Mesodermal cell (in vitro differentiated cells): ENCODE data around the gene CMTR1.

ENCODE experiments used
- H3K27ac ChIP-seq: 2 replicates; pipeline ENCODE4 v1.7.0; 2013; ENCODE audit warnings: mild to moderate bottlenecking, low read depth, low read length, moderate library complexity; ENCODE audit not compliant: severe bottlenecking
- H3K36me3 ChIP-seq: 2 replicates; pipeline ENCODE4 v1.7.1; 2013; ENCODE audit warnings: mild to moderate bottlenecking, low read length, moderate library complexity; ENCODE audit not compliant: control insufficient read depth, insufficient read depth
- H3K4me1 ChIP-seq: one replicate; pipeline ENCODE4 v1.7.1; 2013; ENCODE audit warnings: mild to moderate bottlenecking, low read length; ENCODE audit not compliant: insufficient read depth, control insufficient read depth, poor library complexity, severe bottlenecking
- H3K4me3 ChIP-seq: 2 replicates; pipeline ENCODE4 v1.7.0; 2013; ENCODE audit warnings: low read length, control low read depth, mild to moderate bottlenecking; ENCODE audit not compliant: insufficient read depth, poor library complexity, severe bottlenecking; ENCODE audit errors: extremely low read depth
- H3K9me3 ChIP-seq: 2 replicates; pipeline ENCODE4 v1.7.1; 2013; ENCODE audit warnings: mild to moderate bottlenecking, low read length, moderate library complexity; ENCODE audit not compliant: control insufficient read depth
- WGBS, 2 experiments: methylation state at CpG; one replicate each; pipeline ENCODE4 v1.1.5; 2013; ENCODE audit warnings: missing lambda C conversion rate in 2 of 2; ENCODE audit not compliant: insufficient coverage in 2 of 2; 5-methylcytosine and 5-hydroxymethylcytosine counted together

Gene CMTR1

DNA sequence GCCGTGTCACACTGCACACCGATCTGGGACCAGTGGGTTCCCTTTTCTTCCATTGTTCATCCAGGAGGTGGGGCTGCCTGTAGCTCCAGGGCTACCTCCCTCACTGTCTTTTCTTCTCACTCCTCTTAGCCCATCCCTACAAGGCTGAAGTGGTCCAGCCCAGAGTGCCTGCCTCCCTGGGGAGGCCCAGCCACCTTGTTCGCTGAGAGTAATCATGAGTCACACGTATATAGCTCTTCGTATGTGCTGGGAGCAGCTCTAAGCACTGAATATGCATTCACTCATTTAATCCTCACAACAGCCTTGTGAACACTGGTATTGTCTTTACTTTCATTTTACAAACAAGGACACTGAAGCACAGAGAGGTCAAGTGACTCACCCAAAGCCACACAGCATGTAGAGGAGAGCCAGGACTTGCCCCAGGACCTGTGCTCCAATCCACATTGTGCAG is 81.3 kb downstream of the CMTR1 start:
- no peaks in the 10 kb centered on the region for H3K36me3 ChIP-seq
- H3K9me3 ChIP-seq = no peaks in the 10 kb centered on the region
- no peak overlapping the region for H3K4me3 ChIP-seq
- peaks cover 20% of the 10 kb centered on the region for H3K4me1 ChIP-seq
- 59 to 70% methylated on average over 5 of the region's 5 CpGs for WGBS, 2 experiments
- H3K27ac ChIP-seq = no peak overlapping the region

GRCh38 chr6:37514837-37515236 is 81.8 kb downstream of the CMTR1 start:
- WGBS, 2 experiments = 80 to 87% methylated on average over 3 to 7 of the region's 7 CpGs
- no peak overlapping the region for H3K27ac ChIP-seq
- H3K4me3 ChIP-seq = no peak overlapping the region
- H3K36me3 ChIP-seq = no peaks in the 10 kb centered on the region
- H3K9me3 ChIP-seq = no peaks in the 10 kb centered on the region
- H3K4me1 ChIP-seq = peaks cover 20% of the 10 kb centered on the region

DNA sequence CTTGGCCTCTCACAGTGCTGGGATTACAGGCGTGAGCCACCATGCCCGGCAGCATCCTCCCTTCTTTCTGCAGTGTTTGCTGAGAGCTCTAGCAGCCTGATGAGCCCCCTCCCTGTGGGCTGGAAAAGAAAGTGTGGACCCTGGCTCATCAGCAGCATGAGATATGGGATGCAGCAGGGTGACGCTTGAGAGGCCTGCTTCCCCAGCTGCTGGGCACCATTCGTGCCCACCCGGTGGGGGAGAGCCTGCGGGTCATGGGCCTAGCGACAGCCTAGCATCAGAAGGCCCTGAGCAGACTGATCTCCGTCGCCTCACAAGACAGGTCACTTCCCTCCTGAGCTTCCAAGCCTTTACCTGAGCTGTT is 82.7 kb downstream of the CMTR1 start:
- Histone ChIP-seq H3K9me3 (no peaks in the 10 kb centered on the region), H3K4me3 (no peak overlapping the region), H3K4me1 (peaks cover 20% of the 10 kb centered on the region), H3K36me3 (no peaks in the 10 kb centered on the region), H3K27ac (no peak overlapping the region)
- 87 to 96% methylated on average over 8 to 9 of the region's 9 CpGs for WGBS, 2 experiments

- H3K4me1 ChIP-seq = peaks cover 20% of the 10 kb centered on the region
Measured at GRCh38 chr6:37516076-37516919, 83.3 kb downstream of the CMTR1 start.

GRCh38 chr6:37516920-37517405 is 83.9 kb downstream of the CMTR1 start:
- Histone ChIP-seq H3K4me3 (no peak overlapping the region), H3K27ac (no peak overlapping the region), H3K36me3 (no peaks in the 10 kb centered on the region), H3K9me3 (no peaks in the 10 kb centered on the region), H3K4me1 (peaks cover 20% of the 10 kb centered on the region)
- 78 to 83% methylated on average over 16 of the region's 16 CpGs for WGBS, 2 experiments

More at GRCh38 chr6:37516076-37516919, 83.3 kb downstream of the CMTR1 start:
- Histone ChIP-seq H3K27ac (no peak overlapping the region), H3K36me3 (no peaks in the 10 kb centered on the region), H3K9me3 (no peaks in the 10 kb centered on the region), H3K4me3 (no peak overlapping the region)
- WGBS, 2 experiments = 41 to 42% methylated on average over 14 of the region's 18 CpGs

- 73 to 85% methylated on average over 9 to 11 of the region's 11 CpGs for WGBS, 2 experiments
Measured at GRCh38 chr6:37517411-37517812, 84.4 kb downstream of the CMTR1 start.

DNA sequence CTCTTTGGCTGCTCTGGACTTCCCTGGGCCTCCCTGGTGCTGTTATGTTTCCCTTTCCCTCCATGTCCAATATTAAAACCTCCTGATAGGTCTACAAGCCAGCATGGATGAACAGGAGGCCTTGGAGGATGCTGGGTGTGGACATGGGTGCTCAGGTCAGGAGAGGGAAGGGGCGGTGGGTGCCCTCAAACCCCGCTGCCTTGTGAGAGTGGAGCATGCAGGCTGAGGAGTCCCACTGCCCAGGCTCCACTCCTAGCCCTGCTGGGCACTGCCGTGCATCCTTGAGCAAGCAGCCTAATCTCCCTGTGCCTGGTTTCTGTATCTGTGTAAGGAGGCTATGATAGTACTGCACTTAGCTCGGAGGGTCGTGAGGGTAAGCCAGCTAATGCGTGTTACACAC is 85.1 kb downstream of the CMTR1 start:
- Histone ChIP-seq H3K27ac (no peak overlapping the region), H3K4me3 (no peak overlapping the region), H3K4me1 (peaks cover 14% of the 10 kb centered on the region), H3K36me3 (no peaks in the 10 kb centered on the region), H3K9me3 (no peaks in the 10 kb centered on the region)
- 88 to 92% methylated on average over 3 to 6 of the region's 6 CpGs for WGBS, 2 experiments

More at GRCh38 chr6:37517411-37517812, 84.4 kb downstream of the CMTR1 start:
- Histone ChIP-seq H3K4me1 (peaks cover 20% of the 10 kb centered on the region), H3K4me3 (no peak overlapping the region), H3K27ac (no peak overlapping the region), H3K9me3 (no peaks in the 10 kb centered on the region), H3K36me3 (no peaks in the 10 kb centered on the region)

DNA sequence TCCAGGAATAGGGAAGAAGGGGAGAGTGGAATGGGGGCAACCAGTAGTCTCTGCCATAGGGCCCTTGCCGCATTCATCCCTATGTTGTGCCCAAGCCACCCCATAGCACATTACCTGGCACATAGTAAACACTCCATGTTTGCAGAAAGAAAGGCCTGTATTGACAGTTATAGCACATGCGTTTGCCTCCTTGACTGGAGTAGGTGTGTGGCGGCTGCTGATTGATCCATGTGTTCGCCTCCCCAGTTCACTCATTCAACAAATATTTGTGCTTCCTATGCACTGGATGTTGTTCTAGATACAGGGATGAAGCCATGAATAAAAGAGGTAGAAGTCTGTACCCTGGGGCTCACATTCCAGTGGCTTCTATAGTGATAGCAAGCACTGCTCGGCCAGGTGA is 86.4 kb downstream of the CMTR1 start:
- Histone ChIP-seq H3K4me3 (no peak overlapping the region), H3K9me3 (no peaks in the 10 kb centered on the region), H3K27ac (no peak overlapping the region), H3K36me3 (no peaks in the 10 kb centered on the region), H3K4me1 (peaks cover 9% of the 10 kb centered on the region)
- 85 to 94% methylated on average over 2 of the region's 5 CpGs for WGBS, 2 experiments

DNA sequence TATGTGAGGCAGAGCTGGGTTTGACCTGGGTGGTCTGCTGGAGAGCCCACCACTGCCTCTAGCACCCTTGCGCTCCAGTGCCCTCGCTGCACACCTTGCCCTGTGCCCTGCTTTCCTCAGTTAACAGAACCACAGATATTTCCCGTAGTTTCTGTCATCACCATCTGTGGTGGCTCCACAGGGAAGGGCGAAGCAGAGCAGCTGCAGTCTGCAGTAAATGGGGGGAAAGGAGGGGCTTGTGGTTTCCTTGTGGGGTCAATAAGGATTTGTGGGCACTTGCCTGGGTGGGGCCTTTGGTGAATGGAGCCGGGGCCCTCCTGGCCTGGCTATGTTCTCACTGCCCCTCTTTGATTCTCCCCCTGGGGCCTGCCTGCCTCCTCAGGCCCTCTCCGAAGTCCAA is 87.9 kb downstream of the CMTR1 start:
- H3K36me3 ChIP-seq = no peaks in the 10 kb centered on the region
- H3K4me3 ChIP-seq = no peak overlapping the region
- peaks cover 10% of the 10 kb centered on the region for H3K4me1 ChIP-seq
- H3K27ac ChIP-seq = no peak overlapping the region
- no peaks in the 10 kb centered on the region for H3K9me3 ChIP-seq
- 91 to 96% methylated on average over 3 to 4 of the region's 6 CpGs for WGBS, 2 experiments

DNA sequence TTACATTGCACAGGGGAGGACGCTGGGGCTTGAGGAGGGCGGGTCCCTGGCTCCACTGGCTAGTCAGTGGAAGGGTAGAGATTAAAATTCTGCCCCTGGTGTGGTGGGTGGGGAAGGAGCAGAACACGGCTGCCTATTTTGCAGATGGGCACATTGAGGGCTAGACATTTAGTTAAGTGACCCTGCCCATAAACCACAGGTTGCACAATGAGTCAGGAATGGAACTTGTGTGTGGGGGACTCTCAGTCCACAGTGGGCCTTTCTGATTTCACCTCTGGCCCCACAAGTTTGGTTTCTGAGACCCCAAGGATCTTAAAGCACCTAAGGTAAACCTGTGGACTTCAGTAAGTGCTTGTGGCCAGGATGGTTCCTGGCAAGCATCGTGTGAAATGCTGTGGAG is 88.7 kb downstream of the CMTR1 start:
- Histone ChIP-seq H3K27ac (no peak overlapping the region), H3K4me1 (peaks cover 4% of the 10 kb centered on the region), H3K9me3 (no peaks in the 10 kb centered on the region), H3K4me3 (no peak overlapping the region), H3K36me3 (no peaks in the 10 kb centered on the region)
- WGBS, 2 experiments = 71 to 86% methylated on average over 3 to 4 of the region's 4 CpGs

- no peaks in the 10 kb centered on the region for H3K9me3 ChIP-seq
- H3K27ac ChIP-seq = no peak overlapping the region
- 86 to 100% methylated on average over 1 to 3 of the region's 3 CpGs for WGBS, 2 experiments
- no peaks in the 10 kb centered on the region for H3K36me3 ChIP-seq
- H3K4me1 ChIP-seq = peaks cover 4% of the 10 kb centered on the region
- no peak overlapping the region for H3K4me3 ChIP-seq
Measured at GRCh38 chr6:37522836-37523235, 89.8 kb downstream of the CMTR1 start.
